Retinal pigment epithelial cell (primary cell): ENCODE data around the gene METTL5.

Experiments used
- DNase-seq: peaks from one replicate; pipeline ENCODE4 v3.0.0-alpha.2; 2010; ENCODE audit warnings: low read depth
- H3K4me3 ChIP-seq: 2 replicates; pipeline ENCODE4 v1.5.1; 2011; ENCODE audit warnings: mild to moderate bottlenecking, low read length, control low read depth, moderate library complexity
- TF ChIP-seq, protein P1 (sequence below): conservative IDR thresholded peaks from 2 replicates; pipeline ENCODE4 v1.5.1; 2011; ENCODE audit warnings: low read depth, low read length, control low read depth, inconsistent platforms

METTL5 gene

DNA sequence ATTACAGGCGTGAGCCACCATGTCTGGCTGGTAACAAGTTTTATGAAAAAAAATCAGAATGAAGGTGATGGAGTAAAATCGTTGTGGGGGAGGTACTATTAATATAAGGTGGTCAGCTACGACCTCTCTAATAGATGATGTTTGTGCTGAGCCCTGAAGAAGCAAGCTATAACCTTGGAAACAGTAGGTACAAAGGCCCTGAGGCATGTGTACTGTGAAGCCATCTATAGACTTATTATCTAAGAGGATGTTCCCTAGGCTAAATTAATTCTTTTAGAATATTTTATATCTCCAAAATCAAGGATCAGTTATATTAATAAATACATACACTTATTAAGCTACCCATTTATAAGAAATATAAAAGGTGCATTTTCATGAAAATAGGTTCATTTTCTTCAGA is 49.4 kb downstream of the METTL5 start:
- H3K4me3 ChIP-seq, result no peak overlapping the region
- DNase-seq, result no peak
- TF ChIP-seq, protein P1, sequence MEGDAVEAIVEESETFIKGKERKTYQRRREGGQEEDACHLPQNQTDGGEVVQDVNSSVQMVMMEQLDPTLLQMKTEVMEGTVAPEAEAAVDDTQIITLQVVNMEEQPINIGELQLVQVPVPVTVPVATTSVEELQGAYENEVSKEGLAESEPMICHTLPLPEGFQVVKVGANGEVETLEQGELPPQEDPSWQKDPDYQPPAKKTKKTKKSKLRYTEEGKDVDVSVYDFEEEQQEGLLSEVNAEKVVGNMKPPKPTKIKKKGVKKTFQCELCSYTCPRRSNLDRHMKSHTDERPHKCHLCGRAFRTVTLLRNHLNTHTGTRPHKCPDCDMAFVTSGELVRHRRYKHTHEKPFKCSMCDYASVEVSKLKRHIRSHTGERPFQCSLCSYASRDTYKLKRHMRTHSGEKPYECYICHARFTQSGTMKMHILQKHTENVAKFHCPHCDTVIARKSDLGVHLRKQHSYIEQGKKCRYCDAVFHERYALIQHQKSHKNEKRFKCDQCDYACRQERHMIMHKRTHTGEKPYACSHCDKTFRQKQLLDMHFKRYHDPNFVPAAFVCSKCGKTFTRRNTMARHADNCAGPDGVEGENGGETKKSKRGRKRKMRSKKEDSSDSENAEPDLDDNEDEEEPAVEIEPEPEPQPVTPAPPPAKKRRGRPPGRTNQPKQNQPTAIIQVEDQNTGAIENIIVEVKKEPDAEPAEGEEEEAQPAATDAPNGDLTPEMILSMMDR, result no peak

DNA sequence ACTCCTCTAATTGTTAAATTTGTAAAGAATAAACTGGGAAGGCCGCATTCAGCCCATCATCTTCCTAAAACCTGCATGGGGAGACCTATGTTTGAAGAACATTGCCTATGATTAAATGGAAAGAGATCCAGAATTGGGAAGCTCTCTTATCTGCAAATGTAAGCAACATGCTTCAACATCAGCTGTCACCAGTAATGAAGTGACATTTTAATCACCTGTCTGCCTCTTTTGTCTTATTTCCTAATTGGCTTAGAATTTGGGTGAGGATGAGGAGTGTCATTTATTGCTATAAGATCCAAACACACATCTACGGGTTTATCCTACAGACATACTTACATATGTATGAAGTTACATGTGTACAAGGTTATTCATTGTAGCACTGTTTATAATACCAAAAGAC is 52.1 kb downstream of the METTL5 start:
- TF ChIP-seq, protein P1, result no peak
- DNase-seq, result no peak
- H3K4me3 ChIP-seq, result no peak overlapping the region

DNA sequence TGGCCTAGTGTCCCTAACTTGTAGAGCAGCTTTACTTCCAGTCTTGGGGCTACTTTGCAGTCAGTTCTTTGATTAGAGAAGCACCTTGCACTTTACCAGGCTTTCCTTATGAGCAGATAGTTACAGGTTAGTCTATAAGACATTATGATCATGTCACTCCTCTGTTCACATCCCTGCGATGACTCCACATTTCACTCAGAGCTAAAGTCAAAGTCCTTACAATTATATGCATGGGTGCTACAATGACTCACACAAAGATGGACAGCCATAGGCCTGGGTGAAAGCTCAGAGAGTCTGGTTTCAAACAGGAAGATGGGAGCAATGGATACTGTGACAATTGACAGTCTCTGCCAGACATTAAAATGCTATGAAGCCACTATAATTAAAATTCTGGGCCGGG is 53.1 kb downstream of the METTL5 start:
- DNase-seq, result no peak
- TF ChIP-seq, protein P1, result no peak
- no peak overlapping the region for H3K4me3 ChIP-seq

- TF ChIP-seq, protein P1, result no peak
- H3K4me3 ChIP-seq, result no peak overlapping the region
- no peak for DNase-seq
Measured at GRCh38 chr2:169771021-169771420, 53.7 kb downstream of the METTL5 start.

- TF ChIP-seq, protein P1, result no peak
- no peak for DNase-seq
- peak overlapping the region; percentile 38 for H3K4me3 ChIP-seq
Measured at GRCh38 chr2:169768262-169768995, 56.3 kb downstream of the METTL5 start.

DNA sequence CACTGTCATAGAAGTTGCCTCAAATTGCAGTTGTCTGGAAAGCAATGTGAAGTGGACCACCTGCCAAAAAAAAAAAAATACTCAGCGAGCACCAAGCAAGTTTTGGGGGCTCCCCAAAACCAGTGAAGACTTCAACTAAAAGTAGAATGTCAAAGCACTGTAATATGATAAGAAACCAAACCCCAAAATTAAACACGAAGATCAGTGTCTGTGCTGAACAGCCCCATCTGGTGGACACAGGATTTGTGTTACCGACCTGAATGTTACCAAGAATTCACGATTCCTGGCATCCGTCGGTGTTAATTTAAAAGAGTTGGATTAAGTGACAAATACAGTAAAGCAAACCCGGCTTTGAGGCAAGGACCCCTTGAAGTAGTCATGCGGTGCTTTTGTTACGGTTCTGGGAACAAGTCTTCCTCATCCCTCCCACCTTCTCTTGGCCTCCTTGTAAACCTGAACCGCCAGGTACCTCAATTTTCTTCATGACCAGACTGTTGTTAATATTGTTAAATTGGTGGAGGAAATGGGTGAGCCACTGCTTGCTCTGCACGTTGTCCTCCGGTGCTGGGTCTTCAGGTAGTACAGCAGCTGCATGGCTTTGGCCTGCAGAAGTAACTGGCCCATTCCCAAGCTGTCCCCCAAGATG is 57.3 kb downstream of the METTL5 start:
- DNase-seq, result peak; percentile 16
- TF ChIP-seq, protein P1, result peak; percentile 78
- H3K4me3 ChIP-seq, result no peak overlapping the region

DNA sequence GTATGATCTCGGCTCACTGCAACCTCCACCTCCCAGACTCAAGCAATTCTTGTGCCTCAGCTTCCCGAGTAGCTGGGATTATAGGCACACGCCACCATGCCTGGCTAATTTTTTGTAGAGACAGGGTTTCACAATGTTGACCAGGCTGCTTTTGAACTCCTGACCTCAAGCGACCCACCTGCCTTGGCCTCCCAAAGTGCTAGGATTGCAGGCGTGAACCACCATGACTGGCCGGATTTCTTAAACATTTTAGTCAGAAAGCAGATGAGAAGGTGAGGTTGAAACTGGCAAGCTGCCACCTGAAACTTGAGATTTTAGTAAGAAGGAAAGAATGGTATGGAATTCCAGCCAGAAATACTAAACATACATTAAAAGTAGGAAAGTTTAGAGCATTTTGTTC is 59.2 kb downstream of the METTL5 start:
- no peak overlapping the region for H3K4me3 ChIP-seq
- peak; percentile 16 for DNase-seq
- TF ChIP-seq, protein P1, result no peak
